Thoracic aorta (tissue), 2 donors: ENCODE data around the gene SLC37A2. TPM values are rescaled to one million over a fixed set of nuclear protein-coding genes. Genes with fewer than 3 reads are reported as not detected.

Experiments used
- ATAC-seq: fragments of 150-250 bp; one replicate; pipeline ENCODE4 v1.8.0; 2017; ENCODE audit warnings: low read depth; ENCODE audit not compliant: insufficient number of reproducible peaks, low FRiP score
- DNase-seq: peaks from one replicate; pipeline ENCODE4 v3.0.0-alpha.2; 2020; ENCODE audit warnings: low spot score
- H3K27ac ChIP-seq, 2 donors: fragments of 200-600 bp; sonication (generic); 1 replicate in 1 of 2; 2 replicates in 1 of 2; pipeline ENCODE4 v1.5.1; 2016; ENCODE audit warnings: mild to moderate bottlenecking in 2 of 2, moderate library complexity in 2 of 2
- H3K27me3 ChIP-seq: fragments of 200-600 bp; sonication (generic); replicated peaks from 2 replicates; pipeline ENCODE4 v1.6.0; 2016; ENCODE audit warnings: mild to moderate bottlenecking; ENCODE audit not compliant: insufficient read depth
- H3K36me3 ChIP-seq: fragments of 200-600 bp; sonication (generic); one replicate; pipeline ENCODE4 v1.5.1; 2016
- H3K4me1 ChIP-seq, 2 donors: fragments of 200-600 bp; sonication (generic); 1 replicate in 1 of 2; 2 replicates in 1 of 2; pipeline versions ENCODE4 v1.5.1 to v1.6.0; 2016; ENCODE audit warnings: low read depth in 2 of 2, mild to moderate bottlenecking in 1 of 2; ENCODE audit not compliant: control insufficient read depth in 1 of 2
- H3K4me3 ChIP-seq: fragments of 200-600 bp; sonication (generic); 2 replicates; pipeline ENCODE4 v1.5.1; 2016; ENCODE audit warnings: mild to moderate bottlenecking
- H3K9me3 ChIP-seq: fragments of 200-600 bp; sonication (generic); 2 replicates; pipeline ENCODE4 v1.5.1; 2016
- CTCF ChIP-seq: fragments of 200-600 bp; sonication (generic); IDR thresholded peaks from one replicate; pipeline ENCODE4 v1.5.1; 2019; ENCODE audit warnings: antibody characterized with exemption
- total RNA-seq, 2 donors: library from RNA; depleted of rRNA; stranded (reverse); fragments of >200 nt; gene quantifications; one replicate each; pipeline versions ENCODE4 v1.1.0 to v1.2.3, GENCODE V29; 2016

Gene SLC37A2
- total RNA-seq, 2 donors from 2014 or later, result 8.9 to 11.6 TPM

GRCh38 chr11:125071435-125071834, 8.3 kb downstream of the SLC37A2 start:
- Histone ChIP-seq H3K27me3 (no peaks in the 10 kb centered on the region), H3K4me3 (no peak overlapping the region), H3K9me3 (no peaks in the 10 kb centered on the region), H3K4me1 (peaks cover 0 to 3% of the 10 kb centered on the region in 2 donors), H3K27ac (peak overlapping the region in 1 of 2 donors; percentile 19), H3K36me3 (no peaks in the 10 kb centered on the region)
- no peak for TF ChIP-seq CTCF
- ATAC-seq (no peak), DNase-seq (no peak)

- Histone ChIP-seq H3K36me3 (no peaks in the 10 kb centered on the region), H3K27me3 (no peaks in the 10 kb centered on the region), H3K27ac (no peak overlapping the region), H3K4me3 (no peak overlapping the region), H3K4me1 (peaks cover 0 to 3% of the 10 kb centered on the region in 2 donors), H3K9me3 (no peaks in the 10 kb centered on the region)
- DNase-seq, result no peak
- no peak for ATAC-seq
- TF ChIP-seq CTCF, result no peak
Observed at GRCh38 chr11:125071846-125072217, 8.7 kb downstream of the SLC37A2 start.

GRCh38 chr11:125072218-125072960, 9.3 kb downstream of the SLC37A2 start:
- H3K4me1 ChIP-seq, result peaks cover 0 to 3% of the 10 kb centered on the region in 2 donors
- TF ChIP-seq CTCF, result no peak
- DNase-seq, result no peak
- no peaks in the 10 kb centered on the region for H3K36me3 ChIP-seq
- no peak overlapping the region for H3K4me3 ChIP-seq
- H3K9me3 ChIP-seq, result no peaks in the 10 kb centered on the region
- H3K27me3 ChIP-seq, result no peaks in the 10 kb centered on the region
- H3K27ac ChIP-seq, result peak overlapping the region in 1 of 2 donors; percentile 21
- ATAC-seq, result no peak

- H3K36me3 ChIP-seq, result no peaks in the 10 kb centered on the region
- H3K27ac ChIP-seq, result peak overlapping the region in 1 of 2 donors; percentile 21
- TF ChIP-seq CTCF, result no peak
- no peak overlapping the region for H3K4me3 ChIP-seq
- peaks cover 0 to 3% of the 10 kb centered on the region in 2 donors for H3K4me1 ChIP-seq
- DNase-seq (no peak), ATAC-seq (no peak)
- no peaks in the 10 kb centered on the region for H3K27me3 ChIP-seq
- H3K9me3 ChIP-seq, result no peaks in the 10 kb centered on the region
Observed at GRCh38 chr11:125072961-125073590, 10.0 kb downstream of the SLC37A2 start.

GRCh38 chr11:125073616-125074483, 10.7 kb downstream of the SLC37A2 start:
- no peak for TF ChIP-seq CTCF
- Histone ChIP-seq H3K4me3 (no peak overlapping the region), H3K9me3 (no peaks in the 10 kb centered on the region), H3K36me3 (no peaks in the 10 kb centered on the region), H3K27me3 (no peaks in the 10 kb centered on the region), H3K27ac (no peak overlapping the region), H3K4me1 (peaks cover 0 to 3% of the 10 kb centered on the region in 2 donors)
- DNase-seq (no peak), ATAC-seq (no peak)
